GM19239 (cell line): Measurements from ENCODE around the gene SLC4A2.

Source experiments
- DNase-seq: peaks from one replicate; pipeline ENCODE4 v3.0.0; 2011; ENCODE audit warnings: low spot score; ENCODE audit not compliant: insufficient read length
- FAIRE-seq: peaks from 2 replicates; lab custom pipeline; 2011; peaks lifted over from hg19 to GRCh38; lab: Jason Lieb, UNC

Gene SLC4A2

GRCh38 chr7:151076863-151077704, 17.7 kb downstream of the SLC4A2 start:
- no peak for DNase-seq
- no peak for FAIRE-seq

DNA sequence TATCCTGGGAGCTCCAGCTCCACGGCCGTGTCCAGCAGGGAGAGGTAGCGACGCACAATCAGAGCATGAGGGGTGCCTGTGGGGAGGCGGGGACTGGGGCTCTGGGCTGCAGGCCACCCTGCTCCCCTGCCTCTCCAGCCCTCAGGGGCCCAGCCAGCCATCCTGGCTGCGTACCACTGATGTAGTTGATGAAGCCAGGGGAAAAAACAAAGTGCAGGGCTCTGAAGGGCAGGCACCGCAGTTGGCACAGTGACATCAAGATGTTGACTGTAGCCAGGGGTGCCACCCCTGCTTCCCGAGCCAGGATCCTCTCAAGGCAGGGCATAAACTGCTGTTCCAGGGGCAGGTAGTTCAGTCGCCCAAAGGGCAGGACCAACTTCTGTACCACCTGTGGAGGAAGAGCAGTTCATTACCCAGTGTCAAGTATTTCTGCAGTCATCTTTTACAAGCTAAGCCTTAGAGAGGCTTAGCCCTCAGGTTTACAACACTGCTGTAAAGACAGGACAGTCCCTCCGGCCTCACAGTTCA, 18.4 kb downstream of the SLC4A2 start:
- FAIRE-seq (no peak), DNase-seq (no peak)

DNA sequence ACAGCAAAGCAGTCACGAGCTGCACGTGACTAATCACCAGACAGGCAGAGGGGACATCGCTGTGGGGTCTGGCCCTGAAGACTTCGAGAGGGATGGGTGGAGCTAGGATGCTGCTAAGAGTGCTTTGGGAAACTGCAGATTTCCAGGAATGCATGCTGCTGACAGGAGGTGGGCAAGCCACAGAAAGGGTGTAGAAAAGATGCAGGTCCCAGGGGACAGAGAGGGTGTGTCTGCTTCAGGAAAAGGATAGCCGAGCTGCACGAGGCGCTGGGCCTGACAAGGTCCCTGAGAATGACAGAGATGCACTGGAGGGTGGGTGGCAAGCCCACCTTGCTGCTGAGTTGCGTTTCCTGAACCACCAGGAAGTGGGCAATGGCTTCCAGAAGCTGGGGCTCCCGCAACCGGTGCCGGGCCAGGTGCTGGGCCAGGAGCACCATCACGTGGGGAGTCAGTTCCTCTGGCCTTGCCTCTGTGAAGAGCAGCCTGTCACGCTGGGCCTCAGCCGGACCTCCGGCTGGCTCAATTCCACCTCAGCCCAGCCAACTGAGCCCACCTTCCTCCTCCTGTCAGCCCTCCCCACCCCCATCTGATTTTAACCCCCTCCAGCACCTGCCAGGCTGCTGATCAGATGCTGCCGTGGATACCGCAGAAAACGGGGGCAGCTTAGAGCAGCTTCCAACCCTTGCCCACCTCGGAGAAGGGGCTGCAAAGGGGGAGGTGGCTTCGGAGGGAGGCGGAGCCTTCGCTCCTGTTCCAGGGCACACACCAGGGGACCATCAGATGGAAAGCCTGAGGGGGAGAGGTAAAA, 19.0 kb downstream of the SLC4A2 start:
- no peak for DNase-seq
- no peak for FAIRE-seq

GRCh38 chr7:151079199-151079910, 20.0 kb downstream of the SLC4A2 start:
- FAIRE-seq = no peak

DNA sequence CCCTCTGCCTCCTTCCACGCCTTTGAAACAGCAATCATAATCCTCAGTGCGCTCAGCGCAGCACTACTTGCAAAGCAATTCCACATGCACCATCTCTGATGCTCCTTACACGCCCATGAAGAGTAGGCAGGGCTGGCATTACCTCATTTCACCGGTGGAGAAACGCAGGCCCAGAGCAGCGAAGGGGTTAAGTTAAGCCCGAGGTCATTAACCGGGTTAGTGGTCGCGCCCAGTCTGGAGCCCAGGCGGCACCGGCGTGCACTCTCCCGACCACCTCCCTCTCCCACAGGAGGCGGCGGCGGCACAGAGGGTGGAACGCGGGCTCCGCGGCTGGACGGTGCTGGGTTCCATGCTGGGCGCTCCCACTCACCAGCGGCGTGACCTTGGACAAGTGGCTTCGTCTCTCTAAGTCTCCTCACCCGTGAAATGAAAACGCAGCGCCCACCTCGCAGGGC, 20.7 kb downstream of the SLC4A2 start:
- FAIRE-seq = no peak
- DNase-seq = no peak

More at GRCh38 chr7:151079199-151079910, 20.0 kb downstream of the SLC4A2 start:
- DNase-seq = no peak

DNA sequence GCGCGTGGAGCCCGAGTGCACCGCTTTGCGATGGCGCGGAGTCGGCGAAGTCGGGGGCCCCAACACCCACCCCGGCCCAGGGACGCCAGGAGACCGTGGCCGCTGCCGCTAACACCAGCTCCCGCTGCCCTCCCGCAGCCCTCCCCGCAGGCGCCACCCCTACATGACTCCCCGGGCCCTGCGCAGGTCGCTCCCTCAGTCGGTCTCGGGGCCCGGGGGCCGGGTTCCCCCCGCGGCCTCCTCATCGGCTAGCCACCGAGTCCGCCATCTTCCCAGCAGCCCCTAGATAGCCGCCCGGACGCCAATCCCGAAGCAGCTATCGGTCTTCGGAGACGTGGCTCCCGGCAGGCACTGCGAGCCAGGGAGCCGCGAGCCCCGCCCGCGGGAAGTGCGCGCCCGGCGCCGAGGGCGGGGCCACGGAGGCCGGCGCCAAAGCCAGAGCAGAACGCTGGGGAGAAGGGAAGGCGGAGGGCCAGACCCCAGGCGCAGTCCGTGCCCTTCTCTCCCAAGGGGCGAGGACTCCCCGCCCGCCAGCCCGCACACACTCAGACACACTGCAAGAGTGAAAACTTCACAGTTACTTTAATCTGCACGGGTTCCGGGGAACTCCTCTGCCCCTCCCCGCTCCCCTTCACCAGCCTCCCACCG, 21.3 kb downstream of the SLC4A2 start, which contains the start of gene FASTK:
Gene FASTK (minus strand): TSS at position 288 of the 648 bp plus-strand sequence. CDS start 43 bp downstream, at position 245.
- FAIRE-seq = peak; percentile 70

GRCh38 chr7:151081170-151082101, 22.0 kb downstream of the SLC4A2 start:
- DNase-seq (no peak), FAIRE-seq (no peak)

More for the DNA sequence above, 21.3 kb downstream of the SLC4A2 start, which contains the start of gene FASTK:
- peak; percentile 99 for DNase-seq

GRCh38 chr7:151082141-151083070, 23.0 kb downstream of the SLC4A2 start:
- peak; percentile 53 for FAIRE-seq
- DNase-seq = no peak

GRCh38 chr7:151083071-151083823, 23.9 kb downstream of the SLC4A2 start, which contains the start of gene TMUB1:
Gene TMUB1 (minus strand): TSS chr7:151083493. CDS start chr7:151082563, 930 bp downstream.
- FAIRE-seq (peak; percentile 73), DNase-seq (peak; percentile 77)

GRCh38 chr7:151083824-151084160, 24.4 kb downstream of the SLC4A2 start:
- no peak for FAIRE-seq

GRCh38 chr7:151085329-151085690, 25.9 kb downstream of the SLC4A2 start:
- FAIRE-seq = no peak
- no peak for DNase-seq

More at GRCh38 chr7:151083824-151084160, 24.4 kb downstream of the SLC4A2 start:
- no peak for DNase-seq

DNA sequence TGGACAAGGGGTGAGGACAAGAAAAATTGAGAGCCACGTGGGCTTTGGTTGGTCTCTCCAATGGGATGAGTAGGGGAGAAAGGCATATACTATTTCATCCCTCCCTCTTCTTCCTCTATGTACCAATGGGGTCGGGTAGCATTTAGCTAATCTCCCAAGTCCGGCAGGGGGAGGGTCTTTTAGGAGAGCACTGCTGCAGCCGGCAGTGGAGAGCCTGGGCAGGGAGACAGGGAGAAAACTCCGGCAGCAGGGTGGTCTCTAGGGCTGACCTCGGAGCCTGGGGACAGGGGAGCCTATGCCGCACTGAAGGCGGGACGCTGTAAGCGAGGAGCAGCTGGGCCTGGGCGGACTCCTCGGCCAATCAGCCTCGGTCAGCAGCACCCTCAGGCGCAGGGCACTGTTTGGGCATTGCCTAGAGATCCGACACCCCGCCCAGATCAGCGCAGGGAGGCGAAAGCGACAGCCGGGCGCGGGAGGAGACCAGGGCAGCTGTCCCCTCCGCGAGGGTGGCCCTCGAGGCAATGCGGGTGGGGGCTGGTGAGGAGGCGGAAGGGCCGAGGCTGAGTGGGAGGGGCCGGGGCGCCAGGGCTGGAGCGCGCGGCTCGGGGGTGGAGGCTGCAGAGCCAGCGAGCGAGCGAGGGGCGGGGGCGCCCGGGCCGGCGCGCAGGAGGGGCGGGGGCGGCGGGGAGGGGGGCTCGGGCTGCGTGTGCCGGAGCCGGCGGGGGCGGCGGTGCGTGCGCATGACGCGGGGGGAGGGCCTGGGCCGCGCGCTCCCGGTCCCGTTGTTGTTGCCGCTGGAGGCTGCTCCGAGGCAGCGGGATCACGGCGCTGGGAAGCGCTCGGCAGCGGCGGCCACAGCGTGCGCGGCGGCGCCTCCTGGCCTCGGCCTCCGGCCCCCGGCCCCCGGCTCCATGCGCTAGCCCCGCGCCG, 26.6 kb downstream of the SLC4A2 start, which contains the start of gene AGAP3:
Gene AGAP3 (plus strand): TSS at position 785 of the 930 bp plus-strand sequence. CDS start 267 bp downstream, outside the sequence.
- DNase-seq (peak; percentile 94), FAIRE-seq (peak; percentile 53)

GRCh38 chr7:151086802-151087244, 27.4 kb downstream of the SLC4A2 start:
- FAIRE-seq (no peak), DNase-seq (peak; percentile 48)

- FAIRE-seq (peak; percentile 51), DNase-seq (peak; percentile 51)
These were observed 28.0 kb downstream of the SLC4A2 start for GRCh38 chr7:151087245-151088018.
